GM12873 (cell line): ENCODE results near the gene SUGCT.

Experiments used
- TF ChIP-seq, protein P1 (sequence below): IDR thresholded peaks from 2 replicates; pipeline ENCODE4 v1.5.1; 2012; ENCODE audit warnings: low read depth, mild to moderate bottlenecking, moderate library complexity, low read length, control low read depth; ENCODE audit not compliant: insufficient read depth; ENCODE audit errors: missing control alignments

Gene SUGCT

GRCh38 chr7:40579401-40579800 lies 444.6 kb downstream of the SUGCT start:
- TF ChIP-seq, protein P1, sequence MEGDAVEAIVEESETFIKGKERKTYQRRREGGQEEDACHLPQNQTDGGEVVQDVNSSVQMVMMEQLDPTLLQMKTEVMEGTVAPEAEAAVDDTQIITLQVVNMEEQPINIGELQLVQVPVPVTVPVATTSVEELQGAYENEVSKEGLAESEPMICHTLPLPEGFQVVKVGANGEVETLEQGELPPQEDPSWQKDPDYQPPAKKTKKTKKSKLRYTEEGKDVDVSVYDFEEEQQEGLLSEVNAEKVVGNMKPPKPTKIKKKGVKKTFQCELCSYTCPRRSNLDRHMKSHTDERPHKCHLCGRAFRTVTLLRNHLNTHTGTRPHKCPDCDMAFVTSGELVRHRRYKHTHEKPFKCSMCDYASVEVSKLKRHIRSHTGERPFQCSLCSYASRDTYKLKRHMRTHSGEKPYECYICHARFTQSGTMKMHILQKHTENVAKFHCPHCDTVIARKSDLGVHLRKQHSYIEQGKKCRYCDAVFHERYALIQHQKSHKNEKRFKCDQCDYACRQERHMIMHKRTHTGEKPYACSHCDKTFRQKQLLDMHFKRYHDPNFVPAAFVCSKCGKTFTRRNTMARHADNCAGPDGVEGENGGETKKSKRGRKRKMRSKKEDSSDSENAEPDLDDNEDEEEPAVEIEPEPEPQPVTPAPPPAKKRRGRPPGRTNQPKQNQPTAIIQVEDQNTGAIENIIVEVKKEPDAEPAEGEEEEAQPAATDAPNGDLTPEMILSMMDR: no peak

DNA sequence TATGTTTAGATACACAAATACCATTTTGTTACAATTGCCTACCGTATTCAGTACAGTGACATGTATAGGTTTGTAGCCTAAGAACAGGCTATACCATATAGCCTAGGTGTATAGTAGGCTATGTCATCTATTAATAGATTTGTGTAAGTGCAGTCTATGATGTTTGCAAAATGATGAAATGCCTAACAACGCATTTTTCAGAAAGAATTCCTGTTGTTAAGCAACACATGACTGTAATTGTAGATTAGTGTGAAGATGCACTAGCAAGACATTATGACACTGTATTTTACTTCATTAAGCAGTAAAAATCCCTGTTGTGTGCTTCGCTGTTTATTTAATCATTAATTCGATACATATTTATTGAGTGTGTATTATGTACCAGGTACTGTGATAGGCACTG lies 446.0 kb downstream of the SUGCT start:
- TF ChIP-seq, protein P1: no peak

GRCh38 chr7:40582539-40582938 lies 447.7 kb downstream of the SUGCT start:
- TF ChIP-seq, protein P1: no peak

DNA sequence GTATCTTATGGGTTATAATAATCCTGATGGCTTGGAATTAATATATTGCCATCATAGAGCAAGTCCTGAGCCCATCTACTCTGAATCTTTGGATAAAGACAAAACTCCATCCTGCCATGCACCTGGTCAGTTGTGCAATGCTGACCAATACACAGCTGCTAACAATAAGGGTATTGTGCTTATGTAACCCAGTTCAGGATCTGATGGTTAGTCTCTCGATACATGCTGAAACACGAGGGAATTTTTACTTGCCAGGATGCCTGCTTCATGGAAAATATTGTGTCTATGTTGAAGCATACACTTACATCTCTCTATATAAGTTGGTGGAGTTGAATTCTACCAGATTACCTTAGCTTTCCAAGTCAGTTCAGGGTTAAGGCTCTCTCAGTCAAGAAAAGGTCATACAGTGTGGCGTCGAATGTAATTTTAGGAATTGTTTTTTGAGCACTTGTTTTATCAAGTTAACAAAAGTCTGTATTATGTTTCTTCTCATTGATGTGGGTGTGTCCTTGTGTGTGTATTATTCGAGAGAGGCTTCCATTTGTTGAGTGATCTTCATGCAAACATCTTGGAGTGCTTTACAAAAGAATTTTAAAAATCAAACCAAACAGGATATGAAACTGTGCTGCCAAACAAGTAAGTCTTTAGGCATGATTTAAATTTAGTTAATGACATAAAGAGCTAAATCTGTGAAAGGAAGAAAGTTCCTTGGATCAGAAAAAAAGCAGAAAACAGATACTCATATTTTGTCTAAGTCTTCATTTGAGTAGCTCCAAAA lies 449.1 kb downstream of the SUGCT start:
- TF ChIP-seq, protein P1: no peak

GRCh38 chr7:40584667-40585433 lies 450.0 kb downstream of the SUGCT start:
- TF ChIP-seq, protein P1: no peak

- TF ChIP-seq, protein P1: no peak
Measured at GRCh38 chr7:40586197-40586596, 451.4 kb downstream of the SUGCT start.

GRCh38 chr7:40587419-40587818 lies 452.6 kb downstream of the SUGCT start:
- TF ChIP-seq, protein P1: no peak
